ENCODE data around the gene PIWIL1.

GRCh38 chr12:130366159-130366558 lies 28.5 kb downstream of the PIWIL1 start:
- TF ChIP-seq CTCF (IDR thresholded peaks at IDR 0.05 in 8 of 11, conservative IDR thresholded peaks at IDR 0.05 in 3 of 11): no peak
- no peak for TF ChIP-seq POLR2AphosphoS5 (IDR thresholded peaks at IDR 0.05)

Measured in spleen (tissue), 7 donors.